Uterus (tissue), 4 donors: ENCODE measurements around the gene EYS. TPM values are rescaled to one million over a fixed set of nuclear protein-coding genes. Genes with fewer than 3 reads are reported as not detected.

Experiments
- DNase-seq, 2 donors: peaks; one replicate each; pipeline ENCODE4 v3.0.0-alpha.2; 2019 to 2020
- H3K27ac ChIP-seq, 2 donors: fragments of 200-600 bp; sonication (generic); 1 replicate in 1 of 2; 2 replicates in 1 of 2; pipeline ENCODE4 v1.5.1; 2016 to 2018
- H3K27me3 ChIP-seq, 2 donors: fragments of 200-600 bp; sonication (generic); one replicate each; pipeline ENCODE4 v1.5.1; 2018 to 2019; ENCODE audit warnings: control low read depth in 1 of 2
- H3K36me3 ChIP-seq, 2 donors: fragments of 200-600 bp; sonication (generic); one replicate each; pipeline ENCODE4 v1.5.1; 2019; ENCODE audit warnings: control low read depth in 1 of 2
- H3K4me1 ChIP-seq, 2 donors: fragments of 200-600 bp; sonication (generic); one replicate each; pipeline ENCODE4 v1.5.1; 2018 to 2019; ENCODE audit warnings: control low read depth in 1 of 2
- H3K4me3 ChIP-seq, 2 donors: fragments of 200-600 bp; sonication (generic); 1 replicate in 1 of 2; 2 replicates in 1 of 2; pipeline ENCODE4 v1.5.1; 2018 to 2019; ENCODE audit warnings: mild to moderate bottlenecking in 1 of 2
- H3K9me3 ChIP-seq, 2 donors: fragments of 200-600 bp; sonication (generic); one replicate each; pipeline ENCODE4 v1.5.1; 2019; ENCODE audit warnings: control low read depth in 1 of 2
- CTCF ChIP-seq, 4 experiments: fragments of 200-600 bp in 2 of 4; fragments of 450-650 bp in 2 of 4; sonication (generic) in 2 of 4; IDR thresholded peaks; one replicate each; pipeline ENCODE4 v1.5.1; 2016 to 2019; ENCODE audit warnings: antibody characterized with exemption in 4 of 4, mild to moderate bottlenecking in 2 of 4, moderate library complexity in 1 of 4
- POLR2A ChIP-seq, 2 donors: fragments of 450-650 bp; IDR thresholded peaks; one replicate each; pipeline ENCODE4 v1.6.1; 2016; ENCODE audit warnings: antibody characterized with exemption in 2 of 2, mild to moderate bottlenecking in 1 of 2, moderate library complexity in 1 of 2
- intact Hi-C: fragments of 100-400 bp; cut with DNase I; formaldehyde crosslinking; loops from one replicate; pipeline ENCODE4 v1.15.1; 2023; ENCODE audit warnings: low total_unique reads
- total RNA-seq, 4 donors: library from RNA; depleted of rRNA in 3 of 4; stranded (reverse); fragments of >200 nt in 3 of 4; gene quantifications; one replicate each; pipeline versions ENCODE4 v1.1.0 to v1.2.4, GENCODE V29; 2014 to 2023
- donor health status: DM: yes; HTN: yes; CAD: no.

The EYS gene
- total RNA-seq, 4 donors from 2014 or later = 1.3 TPM; not detected in 3

DNA sequence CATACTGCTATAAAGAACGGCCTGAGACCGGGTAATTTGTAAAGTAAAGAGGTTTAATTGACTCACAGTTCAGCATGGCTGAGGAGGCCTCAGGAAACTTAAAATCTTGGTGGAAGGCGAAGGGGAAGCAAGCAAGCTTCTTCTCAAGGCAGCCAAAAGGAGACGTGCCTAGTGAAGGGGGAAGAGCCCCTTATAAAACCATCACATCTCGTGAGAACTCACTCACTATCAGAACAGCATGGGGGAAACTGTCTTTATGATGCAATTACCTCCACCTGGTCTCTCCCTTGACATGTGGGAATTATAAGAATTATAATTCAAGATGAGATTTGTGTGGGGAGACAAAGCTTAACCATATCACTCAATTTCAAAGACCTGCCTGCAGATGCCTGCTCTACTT lies 447.0 kb downstream of the EYS start:
- intact Hi-C loops = no loop called here
- no peak overlapping the region for H3K4me3 ChIP-seq
- TF ChIP-seq POLR2A (IDR thresholded peaks at IDR 0.05) = no peak
- TF ChIP-seq CTCF (IDR thresholded peaks at IDR 0.05) = no peak

DNA sequence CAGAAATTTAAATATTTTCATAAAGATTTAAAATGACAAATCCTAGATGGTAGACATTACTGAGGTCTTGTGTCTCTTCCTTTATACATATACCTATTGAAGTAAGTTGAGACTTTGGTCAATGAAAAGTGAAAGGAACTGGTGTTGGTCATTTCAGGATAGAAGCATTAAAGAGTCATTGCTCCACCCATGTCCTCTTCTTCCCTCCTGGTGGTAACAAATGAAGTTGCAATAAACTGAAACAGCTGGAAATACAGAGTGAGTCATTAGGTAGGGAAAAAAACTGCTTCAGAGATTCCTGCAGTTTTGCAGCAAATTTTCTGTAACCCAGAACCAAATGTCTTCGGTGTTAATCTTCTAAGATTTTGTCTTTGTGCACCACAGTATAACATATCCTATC lies 448.0 kb downstream of the EYS start:
- no peaks in the 10 kb centered on the region for H3K9me3 ChIP-seq
- TF ChIP-seq POLR2A (IDR thresholded peaks at IDR 0.05) = no peak
- no peaks in the 10 kb centered on the region for H3K27me3 ChIP-seq
- no peak overlapping the region for H3K4me3 ChIP-seq
- H3K4me1 ChIP-seq = no peaks in the 10 kb centered on the region
- no peaks in the 10 kb centered on the region for H3K36me3 ChIP-seq
- intact Hi-C loops = no loop called here
- H3K27ac ChIP-seq = no peak overlapping the region
- no peak for DNase-seq

More for the DNA sequence above, 447.0 kb downstream of the EYS start:
- H3K27me3 ChIP-seq = no peaks in the 10 kb centered on the region
- no peaks in the 10 kb centered on the region for H3K4me1 ChIP-seq
- H3K27ac ChIP-seq = no peak overlapping the region
- H3K9me3 ChIP-seq = no peaks in the 10 kb centered on the region
- no peaks in the 10 kb centered on the region for H3K36me3 ChIP-seq
- DNase-seq = no peak

DNA sequence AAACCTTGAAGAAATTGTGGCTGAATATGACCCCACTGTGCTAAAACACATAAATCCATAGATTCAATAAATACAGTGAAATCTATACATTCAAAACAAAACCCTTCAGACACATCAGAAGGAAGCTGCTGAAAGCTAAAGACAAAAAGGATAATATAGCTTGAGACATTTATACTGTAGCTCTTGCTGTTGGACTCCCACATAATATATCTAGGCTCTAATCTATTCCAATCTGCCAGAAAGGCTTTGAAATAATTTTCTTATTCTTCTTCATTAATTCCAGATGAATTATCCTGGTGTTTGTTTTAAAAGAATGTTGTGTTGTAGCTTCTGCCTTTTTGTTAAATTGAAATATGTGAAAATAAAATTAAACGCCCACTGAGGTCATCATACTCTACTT lies 454.0 kb downstream of the EYS start:
- intact Hi-C loops = no loop called here
- no peak overlapping the region for H3K4me3 ChIP-seq
- no peaks in the 10 kb centered on the region for H3K9me3 ChIP-seq
- H3K27me3 ChIP-seq = no peaks in the 10 kb centered on the region
- H3K36me3 ChIP-seq = no peaks in the 10 kb centered on the region
- no peak overlapping the region for H3K27ac ChIP-seq
- no peaks in the 10 kb centered on the region for H3K4me1 ChIP-seq
- DNase-seq = no peak
- TF ChIP-seq CTCF (IDR thresholded peaks at IDR 0.05) (no peak), POLR2A (IDR thresholded peaks at IDR 0.05) (no peak)

- Histone ChIP-seq H3K4me1 (no peaks in the 10 kb centered on the region), H3K9me3 (no peaks in the 10 kb centered on the region), H3K36me3 (no peaks in the 10 kb centered on the region), H3K27ac (no peak overlapping the region), H3K4me3 (no peak overlapping the region), H3K27me3 (no peaks in the 10 kb centered on the region)
- intact Hi-C loops = no loop called here
- no peak for DNase-seq
- TF ChIP-seq POLR2A (IDR thresholded peaks at IDR 0.05) = no peak
- TF ChIP-seq CTCF (IDR thresholded peaks at IDR 0.05) = no peak
These were observed 458.9 kb downstream of the EYS start for GRCh38 chr6:65248101-65248610.

DNA sequence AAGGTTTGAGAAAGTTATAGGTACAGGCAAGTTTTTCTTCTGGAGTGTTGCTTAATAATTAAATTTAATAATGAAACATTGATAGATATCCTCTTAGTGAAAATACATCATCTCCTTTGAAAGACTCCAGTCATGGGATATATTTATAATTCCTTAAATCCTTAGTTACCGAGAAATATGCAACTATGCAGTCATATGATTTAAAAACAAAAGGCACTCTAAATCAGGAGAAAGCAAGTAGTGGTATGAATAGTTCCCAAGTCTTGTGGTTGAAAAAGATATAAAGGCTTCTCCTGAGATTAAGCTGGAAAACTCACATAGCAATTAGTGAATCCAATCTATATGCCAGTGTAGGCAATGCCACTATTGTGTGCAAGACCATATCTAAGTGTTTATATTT lies 475.4 kb downstream of the EYS start:
- no peak overlapping the region for H3K27ac ChIP-seq
- intact Hi-C loops = no loop called here
- no peaks in the 10 kb centered on the region for H3K9me3 ChIP-seq

More for the DNA sequence above, 475.4 kb downstream of the EYS start:
- no peaks in the 10 kb centered on the region for H3K36me3 ChIP-seq
- no peak for DNase-seq
- H3K4me3 ChIP-seq = no peak overlapping the region
- no peaks in the 10 kb centered on the region for H3K4me1 ChIP-seq
- no peak for TF ChIP-seq CTCF (IDR thresholded peaks at IDR 0.05)
- no peak for TF ChIP-seq POLR2A (IDR thresholded peaks at IDR 0.05)
- H3K27me3 ChIP-seq = no peaks in the 10 kb centered on the region
